HG02885 (cell line): Measurements from ENCODE around the gene PCDHB8.
"Not testable (repeated sequence)": the region's sequence is repeated elsewhere in the genome, so short reads cannot be mapped to it uniquely, and the experiment has no call there.

Experiments
- ATAC-seq: cut with Tn5 transposase; IDR thresholded peaks from one replicate; pipeline ENCODE4 v1.9.1; 2021; ENCODE audit warnings: mild to moderate bottlenecking; ENCODE audit not compliant: unreplicated experiment, poor library complexity

PCDHB8 gene

DNA sequence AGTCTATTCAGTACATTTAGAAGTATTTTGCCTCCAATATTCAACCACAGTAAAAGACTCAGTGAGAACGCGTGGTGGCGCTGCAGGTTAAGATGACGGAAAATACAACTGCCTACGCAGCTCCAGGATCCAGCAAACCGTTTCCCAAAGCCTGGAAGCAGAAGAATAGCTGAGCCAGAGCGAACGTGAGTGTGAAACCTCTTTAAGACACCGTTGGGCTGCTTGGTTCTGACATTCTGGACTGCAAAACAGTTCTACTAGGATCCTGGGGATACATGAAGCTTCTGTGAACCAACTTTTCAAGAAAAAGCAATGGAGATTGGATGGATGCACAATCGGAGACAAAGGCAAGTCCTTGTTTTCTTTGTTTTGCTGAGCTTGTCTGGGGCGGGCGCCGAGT, 4.7 kb downstream of the PCDHB8 start, which contains the start of gene PCDHB16:
Gene PCDHB16 (plus strand): TSS at position 140 of the 400 bp plus-strand sequence. CDS start 173 bp downstream, at position 313.
- ATAC-seq, result no peak

DNA sequence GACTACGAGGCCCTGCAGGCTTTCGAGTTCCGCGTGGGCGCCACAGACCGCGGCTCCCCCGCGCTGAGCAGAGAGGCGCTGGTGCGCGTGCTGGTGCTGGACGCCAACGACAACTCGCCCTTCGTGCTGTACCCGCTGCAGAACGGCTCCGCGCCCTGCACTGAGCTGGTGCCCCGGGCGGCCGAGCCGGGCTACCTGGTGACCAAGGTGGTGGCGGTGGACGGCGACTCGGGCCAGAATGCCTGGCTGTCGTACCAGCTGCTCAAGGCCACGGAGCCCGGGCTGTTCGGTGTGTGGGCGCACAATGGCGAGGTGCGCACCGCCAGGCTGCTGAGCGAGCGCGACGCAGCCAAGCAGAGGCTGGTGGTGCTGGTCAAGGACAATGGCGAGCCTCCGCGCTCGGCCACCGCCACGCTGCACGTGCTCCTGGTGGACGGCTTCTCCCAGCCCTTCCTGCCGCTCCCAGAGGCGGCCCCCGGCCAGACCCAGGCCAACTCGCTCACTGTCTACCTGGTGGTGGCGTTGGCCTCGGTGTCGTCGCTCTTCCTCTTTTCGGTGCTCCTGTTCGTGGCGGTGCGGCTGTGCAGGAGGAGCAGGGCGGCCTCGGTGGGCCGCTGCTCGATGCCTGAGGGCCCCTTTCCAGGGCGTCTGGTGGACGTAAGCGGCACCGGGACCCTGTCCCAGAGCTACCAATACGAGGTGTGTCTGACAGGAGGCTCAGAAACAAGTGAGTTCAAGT, 6.7 kb downstream of the PCDHB8 start:
- not testable (repeated sequence) for ATAC-seq

DNA sequence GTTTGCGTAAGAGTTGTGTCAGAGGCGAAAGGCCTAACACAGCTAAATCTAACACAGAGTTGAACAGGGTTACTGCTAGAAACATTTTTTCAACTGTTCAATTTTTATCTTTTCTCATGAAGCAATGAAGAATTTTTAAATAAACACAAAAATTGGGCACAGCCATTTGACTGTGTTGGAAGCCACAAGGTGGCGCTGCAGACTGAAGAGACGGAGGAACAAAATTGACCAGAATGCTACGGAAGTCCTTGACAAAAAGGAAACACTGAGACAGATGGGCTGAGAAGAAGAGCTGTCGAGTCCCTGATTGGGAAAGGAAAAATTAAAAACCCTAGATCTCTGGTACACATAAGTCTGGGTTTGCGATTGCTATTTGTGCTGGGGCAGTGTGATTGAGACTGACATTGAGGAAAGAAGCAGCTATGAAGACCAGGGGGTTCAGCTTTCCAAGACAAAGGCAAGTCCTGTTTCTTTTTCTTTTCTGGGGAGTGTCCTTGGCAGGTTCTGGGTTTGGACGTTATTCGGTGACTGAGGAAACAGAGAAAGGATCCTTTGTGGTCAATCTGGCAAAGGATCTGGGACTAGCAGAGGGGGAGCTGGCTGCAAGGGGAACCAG, 9.4 kb downstream of the PCDHB8 start, which contains the start of gene PCDHB9:
Gene PCDHB9 (plus strand): TSS at position 265 of the 616 bp plus-strand sequence. CDS start 158 bp downstream, at position 423.
- ATAC-seq, result no peak

DNA sequence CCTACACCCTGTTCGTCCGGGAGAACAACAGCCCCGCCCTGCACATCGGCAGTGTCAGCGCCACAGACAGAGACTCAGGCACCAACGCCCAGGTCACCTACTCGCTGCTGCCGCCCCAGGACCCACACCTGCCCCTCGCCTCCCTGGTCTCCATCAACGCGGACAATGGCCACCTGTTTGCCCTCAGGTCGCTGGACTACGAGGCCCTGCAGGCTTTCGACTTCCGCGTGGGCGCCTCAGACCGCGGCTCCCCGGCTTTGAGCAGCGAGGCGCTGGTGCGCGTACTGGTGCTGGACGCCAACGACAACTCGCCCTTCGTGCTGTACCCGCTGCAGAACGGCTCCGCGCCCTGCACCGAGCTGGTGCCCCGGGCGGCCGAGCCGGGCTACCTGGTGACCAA, 11.1 kb downstream of the PCDHB8 start:
- not testable (repeated sequence) for ATAC-seq

DNA sequence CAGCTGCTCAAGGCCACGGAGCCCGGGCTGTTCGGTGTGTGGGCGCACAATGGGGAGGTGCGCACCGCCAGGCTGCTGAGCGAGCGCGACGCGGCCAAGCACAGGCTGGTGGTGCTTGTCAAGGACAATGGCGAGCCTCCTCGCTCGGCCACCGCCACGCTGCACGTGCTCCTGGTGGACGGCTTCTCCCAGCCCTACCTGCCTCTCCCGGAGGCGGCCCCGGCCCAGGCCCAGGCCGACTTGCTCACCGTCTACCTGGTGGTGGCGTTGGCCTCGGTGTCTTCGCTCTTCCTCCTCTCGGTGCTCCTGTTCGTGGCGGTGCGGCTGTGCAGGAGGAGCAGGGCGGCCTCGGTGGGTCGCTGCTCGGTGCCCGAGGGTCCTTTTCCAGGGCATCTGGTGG, 11.5 kb downstream of the PCDHB8 start:
- not testable (repeated sequence) for ATAC-seq

DNA sequence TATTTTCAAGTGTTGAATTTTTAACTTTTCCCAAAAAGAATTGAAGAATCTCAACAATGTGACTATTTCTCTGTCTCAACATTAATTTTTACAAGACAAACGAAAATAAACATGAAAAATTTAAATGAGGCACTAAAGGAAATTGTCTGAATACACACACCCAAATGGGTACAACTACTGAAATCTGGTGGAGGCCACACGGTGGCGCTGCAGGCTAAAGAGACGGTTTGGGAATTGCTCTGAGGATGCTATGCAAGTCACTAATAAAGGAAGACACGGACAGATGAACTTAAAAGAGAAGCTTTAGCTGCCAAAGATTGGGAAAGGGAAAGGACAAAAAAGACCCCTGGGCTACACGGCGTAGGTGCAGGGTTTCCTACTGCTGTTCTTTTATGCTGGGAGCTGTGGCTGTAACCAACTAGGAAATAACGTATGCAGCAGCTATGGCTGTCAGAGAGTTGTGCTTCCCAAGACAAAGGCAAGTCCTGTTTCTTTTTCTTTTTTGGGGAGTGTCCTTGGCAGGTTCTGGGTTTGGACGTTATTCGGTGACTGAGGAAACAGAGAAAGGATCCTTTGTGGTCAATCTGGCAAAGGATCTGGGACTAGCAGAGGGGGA, 14.6 kb downstream of the PCDHB8 start, which contains the start of gene PCDHB10:
Gene PCDHB10 (plus strand): TSS at position 244 of the 616 bp plus-strand sequence. CDS start 200 bp downstream, at position 444.
- no peak for ATAC-seq

DNA sequence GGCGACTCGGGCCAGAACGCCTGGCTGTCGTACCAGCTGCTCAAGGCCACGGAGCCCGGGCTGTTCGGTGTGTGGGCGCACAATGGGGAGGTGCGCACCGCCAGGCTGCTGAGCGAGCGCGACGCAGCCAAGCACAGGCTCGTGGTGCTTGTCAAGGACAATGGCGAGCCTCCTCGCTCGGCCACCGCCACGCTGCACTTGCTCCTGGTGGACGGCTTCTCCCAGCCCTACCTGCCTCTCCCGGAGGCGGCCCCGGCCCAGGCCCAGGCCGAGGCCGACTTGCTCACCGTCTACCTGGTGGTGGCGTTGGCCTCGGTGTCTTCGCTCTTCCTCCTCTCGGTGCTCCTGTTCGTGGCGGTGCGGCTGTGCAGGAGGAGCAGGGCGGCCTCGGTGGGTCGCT, 16.7 kb downstream of the PCDHB8 start:
- ATAC-seq, result not testable (repeated sequence)

DNA sequence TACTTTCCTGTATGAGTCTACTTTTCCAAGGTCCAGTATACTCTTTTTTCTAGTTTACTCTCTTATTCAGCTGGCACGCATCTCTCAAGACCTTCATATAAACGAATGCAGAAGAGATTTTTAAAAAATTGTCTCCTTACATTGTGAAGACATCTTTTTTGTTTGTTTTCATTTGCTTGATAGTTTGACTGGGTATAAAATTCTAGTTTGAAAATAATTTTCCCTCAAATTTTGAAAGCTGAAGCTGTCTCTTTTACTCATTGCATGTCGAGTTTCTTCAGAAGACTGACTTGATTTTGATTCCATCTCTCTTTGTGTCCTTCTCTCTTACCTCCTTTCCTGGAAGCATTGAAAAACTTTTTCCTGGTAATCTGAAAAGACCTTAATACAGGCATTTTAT, 18.8 kb downstream of the PCDHB8 start:
- ATAC-seq, result no peak

DNA sequence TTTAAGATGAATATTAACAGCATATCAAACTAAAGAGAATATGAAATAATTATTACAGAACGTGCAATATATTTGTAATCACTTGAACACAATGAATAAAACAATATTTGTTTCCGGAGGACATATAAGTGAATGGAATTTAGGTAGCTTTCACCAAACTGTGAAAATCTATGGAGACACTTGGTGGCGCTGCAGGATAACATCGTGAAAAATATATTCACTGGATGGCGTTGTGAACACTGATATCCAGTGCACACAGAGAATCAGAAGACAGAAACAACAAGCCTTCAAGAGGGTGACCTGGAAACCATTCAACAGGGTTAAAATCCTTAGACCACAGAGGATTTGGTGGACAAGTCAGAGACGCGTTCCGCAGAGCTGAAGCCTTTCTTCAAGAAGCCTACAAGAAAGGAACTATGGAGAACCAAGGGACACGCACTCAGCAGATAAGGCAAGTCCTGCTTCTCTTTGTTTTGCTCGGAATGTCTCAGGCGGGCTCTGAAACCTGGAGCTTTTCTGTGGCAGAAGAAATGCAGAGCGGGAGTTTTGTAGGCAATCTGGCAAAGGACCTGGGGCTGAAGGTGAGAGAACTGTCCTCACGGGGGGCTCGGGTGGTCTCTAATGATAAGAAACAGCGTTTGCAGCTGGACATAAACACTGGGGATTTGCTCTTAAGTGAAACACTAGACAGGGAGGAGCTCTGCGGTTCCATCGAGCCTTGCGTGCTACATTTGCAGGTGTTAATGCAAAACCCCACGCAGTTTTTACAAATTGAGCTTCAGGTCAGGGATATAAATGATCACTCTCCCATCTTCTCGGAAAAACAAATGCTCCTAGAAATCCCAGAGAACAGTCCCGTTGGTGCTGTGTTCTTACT, 22.0 kb downstream of the PCDHB8 start, which contains the start of gene PCDHB11:
Gene PCDHB11 (plus strand): TSS at position 269 of the 877 bp plus-strand sequence. CDS start 148 bp downstream, at position 417.
- no peak for ATAC-seq

DNA sequence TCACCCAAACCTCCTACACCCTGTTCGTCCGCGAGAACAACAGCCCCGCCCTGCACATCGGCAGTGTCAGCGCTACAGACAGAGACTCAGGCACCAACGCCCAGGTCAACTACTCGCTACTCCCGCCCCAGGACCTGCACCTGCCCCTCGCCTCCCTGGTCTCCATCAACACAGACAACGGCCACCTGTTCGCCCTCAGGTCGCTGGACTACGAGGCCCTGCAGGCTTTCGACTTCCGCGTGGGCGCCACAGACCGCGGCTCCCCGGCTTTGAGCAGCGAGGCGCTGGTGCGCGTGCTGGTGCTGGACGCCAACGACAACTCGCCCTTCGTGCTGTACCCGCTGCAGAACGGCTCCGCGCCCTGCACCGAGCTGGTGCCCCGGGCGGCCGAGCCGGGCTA, 23.5 kb downstream of the PCDHB8 start:
- ATAC-seq, result not testable (repeated sequence)

DNA sequence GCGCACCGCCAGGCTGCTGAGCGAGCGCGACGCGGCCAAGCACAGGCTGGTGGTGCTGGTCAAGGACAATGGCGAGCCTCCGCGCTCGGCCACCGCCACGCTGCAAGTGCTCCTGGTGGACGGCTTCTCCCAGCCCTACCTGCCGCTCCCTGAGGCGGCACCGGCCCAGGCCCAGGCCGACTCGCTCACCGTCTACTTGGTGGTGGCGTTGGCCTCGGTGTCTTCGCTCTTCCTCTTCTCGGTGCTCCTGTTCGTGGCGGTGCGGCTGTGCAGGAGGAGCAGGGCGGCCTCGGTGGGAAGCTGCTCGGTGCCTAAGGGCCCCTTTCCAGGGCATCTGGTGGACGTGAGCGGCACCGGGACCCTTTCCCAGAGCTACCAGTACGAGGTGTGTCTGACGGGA, 24.1 kb downstream of the PCDHB8 start:
- not testable (repeated sequence) for ATAC-seq

DNA sequence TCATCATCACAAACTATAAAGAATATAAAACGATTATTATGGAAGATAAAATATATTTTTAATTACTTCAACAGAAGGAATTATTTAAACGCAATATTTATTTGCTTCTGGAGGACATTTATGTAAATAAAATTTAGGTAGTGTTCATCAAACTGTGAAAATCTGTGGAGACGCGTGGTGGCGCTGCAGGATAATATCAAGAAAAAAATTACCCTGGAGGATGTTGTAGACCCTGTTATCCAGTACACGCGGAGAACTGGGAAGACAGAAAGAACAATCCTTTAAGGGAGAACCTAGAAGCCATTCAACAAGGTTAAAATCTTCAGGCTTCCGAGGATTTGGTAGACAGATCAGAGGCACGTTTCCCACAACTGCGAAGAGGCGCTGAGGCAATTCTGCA, 30.9 kb downstream of the PCDHB8 start, which contains the start of gene PCDHB12:
Gene PCDHB12 (plus strand): TSS at position 242 of the 400 bp plus-strand sequence. CDS start 189 bp downstream, outside the sequence.
- ATAC-seq, result no peak

DNA sequence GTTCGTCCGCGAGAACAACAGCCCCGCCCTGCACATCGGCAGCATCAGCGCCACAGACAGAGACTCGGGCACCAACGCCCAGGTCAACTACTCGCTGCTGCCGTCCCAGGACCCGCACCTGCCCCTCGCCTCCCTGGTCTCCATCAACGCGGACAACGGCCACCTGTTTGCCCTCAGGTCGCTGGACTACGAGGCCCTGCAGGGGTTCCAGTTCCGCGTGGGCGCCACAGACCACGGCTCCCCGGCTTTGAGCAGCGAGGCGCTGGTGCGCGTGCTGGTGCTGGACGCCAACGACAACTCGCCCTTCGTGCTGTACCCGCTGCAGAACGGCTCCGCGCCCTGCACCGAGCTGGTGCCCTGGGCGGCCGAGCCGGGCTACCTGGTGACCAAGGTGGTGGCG, 32.7 kb downstream of the PCDHB8 start:
- not testable (repeated sequence) for ATAC-seq

DNA sequence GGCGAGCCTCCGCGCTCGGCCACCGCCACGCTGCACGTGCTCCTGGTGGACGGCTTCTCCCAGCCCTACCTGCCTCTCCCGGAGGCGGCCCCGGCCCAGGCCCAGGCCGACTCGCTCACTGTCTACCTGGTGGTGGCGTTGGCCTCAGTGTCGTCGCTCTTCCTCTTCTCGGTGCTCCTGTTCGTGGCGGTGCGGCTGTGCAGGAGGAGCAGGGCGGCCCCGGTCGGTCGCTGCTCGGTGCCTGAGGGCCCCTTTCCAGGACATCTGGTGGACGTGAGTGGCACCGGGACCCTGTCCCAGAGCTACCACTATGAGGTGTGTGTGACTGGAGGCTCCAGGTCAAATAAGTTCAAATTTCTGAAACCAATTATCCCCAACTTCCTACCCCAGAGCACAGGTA, 33.3 kb downstream of the PCDHB8 start:
- ATAC-seq, result not testable (repeated sequence)

DNA sequence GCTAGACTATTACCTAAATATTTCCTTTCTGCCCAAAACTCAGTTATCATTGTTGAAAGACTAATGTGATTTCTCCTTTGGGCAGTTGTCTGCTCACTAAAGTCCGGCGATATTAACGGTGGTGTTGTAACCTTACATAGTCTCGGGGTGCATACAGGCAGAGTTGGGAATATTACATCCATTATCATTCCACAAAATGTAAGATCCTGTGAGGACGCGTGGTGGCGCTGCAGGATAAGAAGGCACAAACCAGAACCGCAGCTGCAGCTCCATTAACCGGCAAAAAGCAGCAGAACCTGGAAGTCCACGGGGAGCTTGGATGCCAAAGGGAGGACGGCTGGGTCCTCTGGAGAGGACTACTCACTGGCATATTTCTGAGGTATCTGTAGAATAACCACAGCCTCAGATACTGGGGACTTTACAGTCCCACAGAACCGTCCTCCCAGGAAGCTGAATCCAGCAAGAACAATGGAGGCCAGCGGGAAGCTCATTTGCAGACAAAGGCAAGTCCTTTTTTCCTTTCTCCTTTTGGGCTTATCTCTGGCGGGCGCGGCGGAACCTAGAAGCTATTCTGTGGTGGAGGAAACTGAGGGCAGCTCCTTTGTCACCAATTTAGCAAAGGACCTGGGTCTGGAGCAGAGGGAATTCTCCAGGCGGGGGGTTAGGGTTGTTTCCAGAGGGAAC, 36.2 kb downstream of the PCDHB8 start, which contains the start of gene PCDHB13:
Gene PCDHB13 (plus strand): TSS at position 264 of the 684 bp plus-strand sequence. CDS start 205 bp downstream, at position 469.
- not testable (repeated sequence) for ATAC-seq

DNA sequence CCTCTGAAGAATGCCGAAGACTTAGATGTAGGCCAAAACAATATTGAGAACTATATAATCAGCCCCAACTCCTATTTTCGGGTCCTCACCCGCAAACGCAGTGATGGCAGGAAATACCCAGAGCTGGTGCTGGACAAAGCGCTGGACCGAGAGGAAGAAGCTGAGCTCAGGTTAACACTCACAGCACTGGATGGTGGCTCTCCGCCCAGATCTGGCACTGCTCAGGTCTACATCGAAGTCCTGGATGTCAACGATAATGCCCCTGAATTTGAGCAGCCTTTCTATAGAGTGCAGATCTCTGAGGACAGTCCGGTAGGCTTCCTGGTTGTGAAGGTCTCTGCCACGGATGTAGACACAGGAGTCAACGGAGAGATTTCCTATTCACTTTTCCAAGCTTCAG, 37.0 kb downstream of the PCDHB8 start:
- ATAC-seq, result not testable (repeated sequence)

DNA sequence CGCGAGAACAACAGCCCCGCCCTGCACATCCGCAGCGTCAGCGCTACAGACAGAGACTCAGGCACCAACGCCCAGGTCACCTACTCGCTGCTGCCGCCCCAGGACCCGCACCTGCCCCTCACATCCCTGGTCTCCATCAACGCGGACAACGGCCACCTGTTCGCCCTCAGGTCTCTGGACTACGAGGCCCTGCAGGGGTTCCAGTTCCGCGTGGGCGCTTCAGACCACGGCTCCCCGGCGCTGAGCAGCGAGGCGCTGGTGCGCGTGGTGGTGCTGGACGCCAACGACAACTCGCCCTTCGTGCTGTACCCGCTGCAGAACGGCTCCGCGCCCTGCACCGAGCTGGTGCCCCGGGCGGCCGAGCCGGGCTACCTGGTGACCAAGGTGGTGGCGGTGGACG, 37.9 kb downstream of the PCDHB8 start:
- ATAC-seq, result not testable (repeated sequence)

DNA sequence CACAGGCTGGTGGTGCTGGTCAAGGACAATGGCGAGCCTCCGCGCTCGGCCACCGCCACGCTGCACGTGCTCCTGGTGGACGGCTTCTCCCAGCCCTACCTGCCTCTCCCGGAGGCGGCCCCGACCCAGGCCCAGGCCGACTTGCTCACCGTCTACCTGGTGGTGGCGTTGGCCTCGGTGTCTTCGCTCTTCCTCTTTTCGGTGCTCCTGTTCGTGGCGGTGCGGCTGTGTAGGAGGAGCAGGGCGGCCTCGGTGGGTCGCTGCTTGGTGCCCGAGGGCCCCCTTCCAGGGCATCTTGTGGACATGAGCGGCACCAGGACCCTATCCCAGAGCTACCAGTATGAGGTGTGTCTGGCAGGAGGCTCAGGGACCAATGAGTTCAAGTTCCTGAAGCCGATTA, 38.4 kb downstream of the PCDHB8 start:
- not testable (repeated sequence) for ATAC-seq
